G401.6 (cell line): Measurements from ENCODE around the gene ZNF600.
"Not testable (repeated sequence)": the region's sequence is repeated elsewhere in the genome, so short reads cannot be mapped to it uniquely, and the experiment has no call there.

Experiments used
- FAIRE-seq: peaks from 2 replicates; lab custom pipeline; 2012; peaks lifted over from hg19 to GRCh38; lab: Jason Lieb, UNC

Gene ZNF600

DNA sequence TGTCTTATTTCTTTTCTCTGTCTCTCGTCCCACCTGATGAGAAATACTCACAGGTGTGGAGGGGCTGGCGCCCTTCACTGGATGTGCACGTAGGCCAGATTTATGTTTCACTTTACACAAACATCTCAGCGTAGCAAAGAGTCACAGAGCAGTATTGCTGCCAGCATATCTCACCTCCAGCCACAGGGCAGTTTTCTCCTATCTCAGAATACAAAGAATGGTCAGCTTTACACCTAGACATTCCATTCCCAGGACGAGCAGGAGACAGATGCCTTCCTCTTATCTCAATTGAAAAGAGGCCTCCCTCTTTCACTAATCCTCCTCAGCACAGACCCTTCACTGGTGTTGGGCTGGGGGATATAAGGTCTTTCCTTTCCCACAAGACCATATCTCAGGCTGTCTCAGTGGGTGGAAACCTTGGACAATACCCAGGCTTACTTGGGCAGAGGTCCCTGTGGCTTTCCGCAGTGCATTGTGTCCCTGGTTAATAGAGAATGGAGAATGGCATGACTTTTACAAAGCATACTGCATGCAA lies 44.6 kb downstream of the ZNF600 start:
- FAIRE-seq: no peak

- not testable (repeated sequence) for FAIRE-seq
These were observed 45.2 kb downstream of the ZNF600 start for GRCh38 chr19:52741371-52741770.

GRCh38 chr19:52739576-52739975 lies 47.0 kb downstream of the ZNF600 start:
- FAIRE-seq: no peak

- no peak for FAIRE-seq
These were observed 50.9 kb downstream of the ZNF600 start for GRCh38 chr19:52735734-52736133.

- FAIRE-seq: peak; percentile 86
These were observed 51.5 kb downstream of the ZNF600 start, which contains the start of gene ZNF611 for GRCh38 chr19:52734893-52735661. ZNF611 (minus strand) TSS chr19:52735044; CDS start chr19:52715894, 19,150 bp downstream.

GRCh38 chr19:52734331-52734892 lies 52.2 kb downstream of the ZNF600 start:
- no peak for FAIRE-seq

GRCh38 chr19:52726051-52726450 lies 60.5 kb downstream of the ZNF600 start:
- not testable (repeated sequence) for FAIRE-seq

DNA sequence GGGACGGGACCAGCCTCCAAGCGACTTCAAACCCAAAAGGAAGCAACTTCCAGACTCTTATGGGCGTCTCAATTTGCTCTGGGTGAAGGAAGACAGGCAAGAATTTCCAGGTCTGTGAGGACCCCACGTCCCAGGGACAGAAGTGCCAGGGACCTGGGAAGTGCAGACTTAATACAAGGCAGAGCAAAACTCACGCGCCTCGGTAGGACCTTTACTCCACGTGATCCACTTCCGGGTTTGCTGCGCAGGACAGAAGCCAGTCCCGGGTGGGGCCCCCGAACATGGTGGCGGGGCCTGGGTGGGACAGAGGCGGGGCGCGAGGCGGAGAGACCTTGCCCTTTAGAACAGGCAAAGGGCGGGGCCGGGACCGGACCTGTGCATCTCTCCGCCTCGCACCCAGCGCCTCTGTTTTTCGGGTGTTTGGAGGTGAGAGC lies 61.0 kb downstream of the ZNF600 start:
- FAIRE-seq: no peak

DNA sequence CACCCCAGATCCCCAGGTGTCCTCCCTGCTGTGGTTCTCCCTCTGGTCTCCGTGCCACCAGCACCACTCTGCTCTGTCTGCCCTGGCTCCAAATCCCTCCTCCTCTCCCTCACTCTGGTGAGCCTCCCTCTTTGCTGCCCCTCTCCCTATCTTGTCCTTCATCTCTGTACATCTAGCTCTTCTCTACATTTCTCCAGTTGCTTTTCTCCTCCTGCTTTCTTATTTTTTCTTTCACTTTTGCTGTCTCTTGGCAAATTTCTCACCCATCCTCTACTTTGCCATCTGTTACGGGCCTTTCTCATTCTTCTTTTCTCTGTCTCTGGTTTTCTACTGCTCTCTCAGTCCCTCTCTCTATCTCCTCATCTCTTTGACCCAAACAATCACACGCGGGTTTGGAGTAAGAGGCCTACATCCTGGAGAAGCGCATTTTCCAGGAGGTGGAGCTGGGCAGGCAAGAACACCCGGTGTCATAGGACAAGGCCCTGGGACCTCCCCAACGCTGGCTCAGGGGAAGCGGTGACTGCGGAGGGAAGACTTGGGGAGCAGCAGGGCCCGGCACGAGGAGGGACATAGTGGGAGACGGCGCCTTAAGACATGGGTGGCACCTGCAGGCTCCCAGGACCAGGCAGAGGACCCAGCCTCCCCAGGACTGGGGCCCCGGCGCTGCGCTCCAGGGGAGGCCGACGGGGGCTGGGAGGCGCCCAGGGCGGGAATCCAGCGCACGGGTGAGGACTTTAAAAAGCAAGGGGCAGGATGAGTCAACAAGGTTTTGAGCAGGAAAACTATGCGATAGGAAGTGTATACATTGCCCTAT lies 61.7 kb downstream of the ZNF600 start:
- no peak for FAIRE-seq

DNA sequence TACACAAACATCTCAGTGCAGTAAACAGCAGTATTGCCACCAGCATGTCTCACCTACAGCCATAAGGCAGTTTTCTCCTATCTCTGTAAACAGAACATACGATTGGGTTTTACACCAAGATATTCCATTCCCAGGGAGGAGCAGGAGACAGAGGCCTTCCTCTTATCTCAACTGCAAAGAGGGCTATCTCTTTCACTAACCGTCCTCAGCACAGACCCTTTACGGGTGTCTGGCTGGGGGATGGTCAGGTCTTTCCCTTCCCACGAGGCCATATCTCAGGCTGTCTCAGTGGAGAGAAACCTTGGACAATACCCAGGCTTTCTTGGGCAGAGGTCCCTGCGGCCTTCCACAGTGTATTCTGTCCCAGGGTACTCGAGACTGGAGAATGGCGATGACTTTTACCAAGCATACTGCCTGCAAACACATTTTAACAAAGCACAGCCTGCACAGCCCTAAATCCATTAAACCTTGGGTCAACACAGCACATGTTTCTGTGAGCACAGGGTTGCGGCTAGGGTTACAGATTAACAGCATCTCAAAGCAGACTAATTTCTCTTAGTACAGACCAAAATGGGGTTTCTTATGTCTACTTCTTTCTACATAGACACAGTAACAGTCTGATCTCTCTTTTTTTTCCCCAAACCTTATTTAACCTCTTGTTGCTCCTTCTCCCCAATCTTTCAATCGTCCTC lies 62.5 kb downstream of the ZNF600 start:
- not testable (repeated sequence) for FAIRE-seq

GRCh38 chr19:52722062-52723003 lies 64.3 kb downstream of the ZNF600 start:
- no peak for FAIRE-seq

DNA sequence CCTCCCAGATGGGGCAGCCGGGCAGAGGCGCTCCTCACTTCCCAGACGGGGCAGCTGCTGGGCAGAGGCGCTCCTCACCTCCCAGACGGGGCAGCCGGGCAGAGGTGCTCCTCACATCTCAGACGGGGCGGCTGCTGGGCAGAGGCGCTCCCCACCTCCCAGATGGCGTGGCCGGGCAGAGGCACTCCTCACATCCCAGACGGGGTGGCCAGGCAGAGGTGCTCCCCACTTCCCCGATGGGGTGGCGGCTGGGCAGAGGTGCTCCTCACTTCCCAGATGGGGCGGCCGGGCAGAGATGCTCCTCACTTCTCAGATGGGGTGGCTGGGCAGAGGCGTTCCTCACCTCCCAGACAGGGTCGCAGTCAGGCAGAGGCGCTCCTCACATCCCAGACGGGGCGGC lies 66.0 kb downstream of the ZNF600 start:
- FAIRE-seq: not testable (repeated sequence)

DNA sequence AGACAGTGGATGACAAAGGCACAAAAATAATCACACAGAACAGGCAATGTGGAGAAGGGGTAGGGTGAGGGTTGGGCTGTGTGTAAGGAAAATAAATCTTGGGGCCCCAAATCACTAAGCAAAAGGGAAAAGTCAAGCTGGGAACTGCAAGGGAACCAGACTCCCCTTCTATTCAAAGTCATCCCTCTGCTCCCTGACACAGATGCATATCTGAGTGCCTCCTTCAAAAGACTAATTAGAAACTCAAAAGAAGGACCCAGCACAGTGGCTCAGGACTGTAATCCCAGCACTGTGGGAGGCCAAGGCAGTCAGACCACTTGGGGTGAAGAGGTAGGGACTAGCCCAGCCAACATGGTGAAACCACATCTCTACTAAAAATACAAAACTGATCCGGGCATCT lies 70.1 kb downstream of the ZNF600 start:
- no peak for FAIRE-seq

GRCh38 chr19:52715902-52716301 lies 70.7 kb downstream of the ZNF600 start:
- FAIRE-seq: not testable (repeated sequence)

DNA sequence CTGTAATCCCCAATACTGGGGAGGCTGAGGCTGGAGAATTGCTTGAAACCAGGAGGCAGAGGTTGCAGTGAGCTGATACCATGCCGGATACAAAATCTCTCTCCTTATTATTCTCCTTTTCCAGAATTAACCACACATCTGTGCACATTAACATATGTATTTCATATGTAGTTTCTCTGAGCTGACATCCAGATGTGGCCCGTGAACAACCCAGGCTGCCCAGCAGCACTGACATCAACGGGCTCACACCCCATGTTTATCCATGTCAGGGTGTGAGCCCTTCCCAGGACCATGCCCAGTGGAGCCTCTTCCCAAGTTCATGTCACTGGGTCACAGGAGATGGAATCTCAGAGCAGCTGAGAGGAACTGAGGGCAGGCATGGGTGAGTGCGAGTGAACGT lies 71.3 kb downstream of the ZNF600 start:
- FAIRE-seq: not testable (repeated sequence)
